ENCODE data around the gene DDX1. TPM values are rescaled to one million over a fixed set of nuclear protein-coding genes. Genes with fewer than 3 reads are reported as not detected.

The DDX1 gene
- total and polyA plus RNA-seq, 2 experiments from 2014 or later: 72.6 to 101 TPM

GRCh38 chr2:15624903-15625302 is 33.2 kb downstream of the DDX1 start:
- Histone ChIP-seq H3F3A (ENCODE audit: insufficient read depth) (no peaks in the 10 kb centered on the region), H3K9me3 (ENCODE audit: low read depth) (no peaks in the 10 kb centered on the region), H3K4me1 (ENCODE audit: insufficient read depth) (no peaks in the 10 kb centered on the region), H3K36me3 (ENCODE audit: low read depth) (peaks cover 89% of the 10 kb centered on the region), H3K9ac (no peak overlapping the region), H2AFZ (no peak overlapping the region), H3K27ac (no peak overlapping the region), H3K79me2 (ENCODE audit: insufficient read depth) (peaks cover 19% of the 10 kb centered on the region), H3K9me2 (ENCODE audit: insufficient read depth) (no peaks in the 10 kb centered on the region), H4K20me1 (ENCODE audit: insufficient read depth) (no peaks in the 10 kb centered on the region), H3K4me2 (ENCODE audit: unreplicated experiment) (no peak overlapping the region), H3K4me3 (no peak overlapping the region), H3K27me3 (replicated peaks; ENCODE audit: insufficient read depth) (no peaks in the 10 kb centered on the region)
- TF ChIP-seq EZH2phosphoT487 (IDR thresholded peaks at IDR 0.05; ENCODE audit: insufficient read depth, low read depth) (no peak), EZH2 (IDR thresholded peaks at IDR 0.05; ENCODE audit: insufficient read depth, poor library complexity, severe bottlenecking) (no peak)
- DNase-seq: no peak
- in situ Hi-C loops (cut with MboI): loop anchor here (25.0 kb wide), 2 partner anchors 862 to 1137 kb away; no protein-coding TSS in a partner anchor

- Histone ChIP-seq H3K9me2 (ENCODE audit: insufficient read depth) (no peaks in the 10 kb centered on the region), H3K9ac (no peak overlapping the region), H2AFZ (no peak overlapping the region), H3K27me3 (replicated peaks; ENCODE audit: insufficient read depth) (no peaks in the 10 kb centered on the region), H3K9me3 (ENCODE audit: low read depth) (no peaks in the 10 kb centered on the region), H3K27ac (no peak overlapping the region), H3K4me2 (ENCODE audit: unreplicated experiment) (no peak overlapping the region), H3K4me3 (no peak overlapping the region), H3K36me3 (ENCODE audit: low read depth) (peaks cover 90% of the 10 kb centered on the region), H3F3A (ENCODE audit: insufficient read depth) (no peaks in the 10 kb centered on the region), H4K20me1 (ENCODE audit: insufficient read depth) (no peaks in the 10 kb centered on the region), H3K4me1 (ENCODE audit: insufficient read depth) (no peaks in the 10 kb centered on the region), H3K79me2 (ENCODE audit: insufficient read depth) (peaks cover 19% of the 10 kb centered on the region)
- TF ChIP-seq EZH2phosphoT487 (IDR thresholded peaks at IDR 0.05; ENCODE audit: insufficient read depth, low read depth) (no peak), EZH2 (IDR thresholded peaks at IDR 0.05; ENCODE audit: insufficient read depth, poor library complexity, severe bottlenecking) (no peak)
- DNase-seq: no peak
- in situ Hi-C loops (cut with MboI): loop anchor here (25.0 kb wide), 2 partner anchors 862 to 1137 kb away; no protein-coding TSS in a partner anchor
- 81 to 88% methylated on average over 3 of the region's 3 CpGs for WGBS, 2 experiments (ENCODE audit: low coverage in 1 of 2, low lambda C conversion rate in 2 of 2, missing lambda C conversion rate in 2 of 2)
Measured at GRCh38 chr2:15625344-15626036, 33.8 kb downstream of the DDX1 start.

GRCh38 chr2:15626126-15626525 is 34.5 kb downstream of the DDX1 start:
- DNase-seq: no peak
- no peak for TF ChIP-seq EZH2phosphoT487 (IDR thresholded peaks at IDR 0.05; ENCODE audit: insufficient read depth, low read depth)
- no peak for TF ChIP-seq EZH2 (IDR thresholded peaks at IDR 0.05; ENCODE audit: insufficient read depth, poor library complexity, severe bottlenecking)
- H3K79me2 ChIP-seq (ENCODE audit: insufficient read depth): peaks cover 19% of the 10 kb centered on the region
- H3K4me2 ChIP-seq (ENCODE audit: unreplicated experiment): no peak overlapping the region
- H3K27me3 ChIP-seq (replicated peaks; ENCODE audit: insufficient read depth): no peaks in the 10 kb centered on the region
- in situ Hi-C loops (cut with MboI): loop anchor here (25.0 kb wide), 2 partner anchors 861 to 1136 kb away; no protein-coding TSS in a partner anchor
- H3K36me3 ChIP-seq (ENCODE audit: low read depth): peaks cover 91% of the 10 kb centered on the region
- no peak overlapping the region for H2AFZ ChIP-seq
- H4K20me1 ChIP-seq (ENCODE audit: insufficient read depth): no peaks in the 10 kb centered on the region
- no peak overlapping the region for H3K4me3 ChIP-seq
- no peaks in the 10 kb centered on the region for H3K9me2 ChIP-seq (ENCODE audit: insufficient read depth)
- H3K9me3 ChIP-seq (ENCODE audit: low read depth): no peaks in the 10 kb centered on the region
- H3K27ac ChIP-seq: no peak overlapping the region
- no peak overlapping the region for H3K9ac ChIP-seq
- H3K4me1 ChIP-seq (ENCODE audit: insufficient read depth): no peaks in the 10 kb centered on the region
- no peaks in the 10 kb centered on the region for H3F3A ChIP-seq (ENCODE audit: insufficient read depth)

GRCh38 chr2:15626967-15627366 is 35.3 kb downstream of the DDX1 start:
- Histone ChIP-seq H3K4me3 (no peak overlapping the region), H3K9me3 (ENCODE audit: low read depth) (no peaks in the 10 kb centered on the region), H3K4me1 (ENCODE audit: insufficient read depth) (no peaks in the 10 kb centered on the region), H3K9ac (no peak overlapping the region), H3K79me2 (ENCODE audit: insufficient read depth) (peaks cover 19% of the 10 kb centered on the region), H3K4me2 (ENCODE audit: unreplicated experiment) (no peak overlapping the region), H3K27ac (no peak overlapping the region), H3K9me2 (ENCODE audit: insufficient read depth) (no peaks in the 10 kb centered on the region), H3K36me3 (ENCODE audit: low read depth) (peaks cover 98% of the 10 kb centered on the region), H4K20me1 (ENCODE audit: insufficient read depth) (no peaks in the 10 kb centered on the region), H3K27me3 (replicated peaks; ENCODE audit: insufficient read depth) (no peaks in the 10 kb centered on the region), H2AFZ (no peak overlapping the region), H3F3A (ENCODE audit: insufficient read depth) (no peaks in the 10 kb centered on the region)
- TF ChIP-seq EZH2phosphoT487 (IDR thresholded peaks at IDR 0.05; ENCODE audit: insufficient read depth, low read depth) (no peak), EZH2 (IDR thresholded peaks at IDR 0.05; ENCODE audit: insufficient read depth, poor library complexity, severe bottlenecking) (no peak)
- no peak for DNase-seq
- in situ Hi-C loops (cut with MboI): loop anchor here (25.0 kb wide), 2 partner anchors 860 to 1135 kb away; no protein-coding TSS in a partner anchor

All from GM23248 (cell line).